Neural cell (in vitro differentiated cells): ENCODE results near the gene ACVRL1. TPM values are rescaled to one million over a fixed set of nuclear protein-coding genes. Genes with fewer than 3 reads are reported as not detected.

Experiments used
- H2AFZ ChIP-seq: fragments of 200-600, 300-800 bp; sonication (generic), shearing (Covaris generic); 2 replicates; pipeline ENCODE4 v1.6.0; 2014; ENCODE audit warnings: low read depth, mild to moderate bottlenecking, antibody characterized with exemption, low read length, moderate library complexity
- H3F3A ChIP-seq: fragments of 200-600 bp; shearing (Covaris generic); 2 replicates; pipeline ENCODE4 v1.6.1; 2016; ENCODE audit warnings: mild to moderate bottlenecking, moderate library complexity, mixed read lengths, antibody characterized with exemption, low read length; ENCODE audit not compliant: insufficient read depth, poor library complexity, severe bottlenecking
- H3K27ac ChIP-seq: fragments of 200-600, 300-800 bp; sonication (generic), shearing (Covaris generic); 2 replicates; pipeline ENCODE4 v1.5.1; 2014; ENCODE audit warnings: mild to moderate bottlenecking, low read length, moderate library complexity
- H3K27me3 ChIP-seq: fragments of 300-800, 200-600 bp; sonication (generic), shearing (Covaris generic); 2 replicates; pipeline ENCODE4 v1.6.0; 2014; ENCODE audit warnings: mild to moderate bottlenecking, low read depth, low read length, moderate library complexity; ENCODE audit not compliant: insufficient read depth
- H3K36me3 ChIP-seq: fragments of 300-800, 200-600 bp; sonication (generic), shearing (Covaris generic); 2 replicates; pipeline ENCODE4 v1.5.1; 2014; ENCODE audit warnings: mild to moderate bottlenecking, antibody characterized with exemption, low read length, moderate library complexity; ENCODE audit not compliant: insufficient read depth
- H3K4me2 ChIP-seq: fragments of 300-800, 200-600 bp; sonication (generic), shearing (Covaris generic); 2 replicates; pipeline ENCODE4 v1.6.0; 2014; ENCODE audit warnings: mild to moderate bottlenecking, low read length
- H3K4me3 ChIP-seq: fragments of 300-800, 200-600 bp; sonication (generic), shearing (Covaris generic); 2 replicates; pipeline ENCODE4 v1.5.1; 2014; ENCODE audit warnings: mild to moderate bottlenecking, low read length, moderate library complexity
- H3K79me2 ChIP-seq: fragments of 200-600 bp; shearing (Covaris generic); replicated peaks from 2 replicates; pipeline ENCODE4 v1.6.0; 2014; ENCODE audit warnings: mild to moderate bottlenecking, low read length, moderate library complexity; ENCODE audit not compliant: insufficient read depth
- H3K9ac ChIP-seq: fragments of 300-800, 200-600 bp; sonication (generic), shearing (Covaris generic); 2 replicates; pipeline ENCODE4 v1.6.1; 2016; ENCODE audit warnings: mild to moderate bottlenecking, low read length, mixed read lengths
- H3K9me2 ChIP-seq: fragments of 200-600 bp; shearing (Covaris generic); 2 replicates; pipeline ENCODE4 v1.6.1; 2016; ENCODE audit warnings: mild to moderate bottlenecking, low read length, mixed read lengths; ENCODE audit not compliant: insufficient read depth
- H3K9me3 ChIP-seq: fragments of 200-600, 300-800 bp; sonication (generic), shearing (Covaris generic); 2 replicates; pipeline ENCODE4 v1.6.1; 2016; ENCODE audit warnings: mild to moderate bottlenecking, mixed run types, low read length, moderate library complexity, mixed read lengths
- H4K20me1 ChIP-seq: fragments of 200-600 bp; shearing (Covaris generic); 2 replicates; pipeline ENCODE4 v1.6.1; 2016; ENCODE audit warnings: mild to moderate bottlenecking, mixed run types; ENCODE audit not compliant: insufficient read depth
- EP300 ChIP-seq: fragments of 450-650 bp; conservative IDR thresholded peaks from 2 replicates; pipeline ENCODE4 v1.6.1; 2014; ENCODE audit warnings: antibody characterized with exemption, mild to moderate bottlenecking, moderate library complexity; ENCODE audit not compliant: poor library complexity, severe bottlenecking
- EZH2 ChIP-seq: fragments of 200-600, 300-800 bp; shearing (Covaris generic), sonication (generic); IDR thresholded peaks from 2 replicates; pipeline ENCODE4 v1.6.1; 2014; ENCODE audit warnings: antibody characterized with exemption, low read length, borderline replicate concordance, mild to moderate bottlenecking; ENCODE audit not compliant: insufficient read depth, poor library complexity, severe bottlenecking
- MXI1 ChIP-seq: fragments of 450-650 bp; conservative IDR thresholded peaks from 2 replicates; pipeline ENCODE4 v1.6.1; 2014; ENCODE audit warnings: antibody characterized with exemption, mild to moderate bottlenecking; ENCODE audit not compliant: poor library complexity, severe bottlenecking
- POLR2AphosphoS5 ChIP-seq: IDR thresholded peaks from 2 replicates; pipeline ENCODE4 v1.6.1; 2012
- RAD21 ChIP-seq: fragments of 450-650 bp; conservative IDR thresholded peaks from 2 replicates; pipeline ENCODE4 v1.6.1; 2014; ENCODE audit warnings: antibody characterized with exemption, mild to moderate bottlenecking, moderate library complexity
- SMC3 ChIP-seq: fragments of 450-650 bp; conservative IDR thresholded peaks from 2 replicates; pipeline ENCODE4 v1.6.1; 2014; ENCODE audit warnings: antibody characterized with exemption, mild to moderate bottlenecking, moderate library complexity; ENCODE audit not compliant: poor library complexity
- TAF1 ChIP-seq: IDR thresholded peaks from 2 replicates; pipeline ENCODE4 v1.6.1; 2012; ENCODE audit warnings: low read depth
- polyA plus RNA-seq: library from polyadenylated mRNA; depleted of rRNA; stranded (reverse); fragments of >200 nt; gene quantifications from 2 replicates; pipeline ENCODE4 v1.2.3, GENCODE V29; 2014
- TF ChIP-seq, protein P1 (sequence below): fragments of 450-650 bp; IDR thresholded peaks from 2 replicates; pipeline ENCODE4 v1.5.1; 2014; ENCODE audit warnings: antibody characterized with exemption, mild to moderate bottlenecking, moderate library complexity; ENCODE audit not compliant: poor library complexity, severe bottlenecking
- TF ChIP-seq, protein P2 (sequence below): IDR thresholded peaks from 2 replicates; pipeline ENCODE4 v1.6.1; 2012; ENCODE audit warnings: borderline replicate concordance

The ACVRL1 gene
- polyA plus RNA-seq, 1 donor from 2014 or later = not detected

DNA sequence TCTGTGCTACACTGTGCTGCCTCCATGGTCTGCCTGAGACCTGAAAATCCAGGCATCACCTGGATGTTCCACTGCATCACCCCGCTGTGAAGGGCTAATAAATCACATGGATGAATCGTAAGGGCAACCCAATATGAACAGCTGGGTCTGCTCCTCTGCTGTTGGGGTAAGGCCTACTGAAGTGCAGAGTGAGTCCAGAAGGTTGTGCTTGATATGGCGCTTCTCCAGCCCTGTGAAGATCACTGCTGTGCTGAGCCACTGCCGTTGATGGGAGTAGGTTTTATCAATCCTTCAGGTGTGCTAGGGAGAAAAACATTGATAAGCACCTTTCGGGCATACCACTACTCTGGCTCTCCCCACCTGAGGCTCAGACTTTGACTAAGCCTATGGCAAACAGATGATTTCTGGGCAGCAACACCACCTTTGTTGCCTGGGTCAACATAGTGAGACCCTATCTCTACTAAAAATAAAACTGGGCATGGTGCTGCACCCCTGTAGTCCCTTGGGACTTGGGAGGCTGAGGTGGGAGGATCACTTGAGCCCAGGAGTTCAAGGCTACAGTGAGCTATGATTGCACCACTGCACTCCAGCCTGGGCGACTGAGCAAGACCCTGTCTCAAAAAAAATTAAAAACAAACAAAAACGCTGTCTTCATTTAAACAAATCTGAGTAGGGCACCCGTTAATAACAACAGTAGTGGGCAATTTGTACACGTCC lies 1.7 kb downstream of the ACVRL1 start:
- H3K36me3 ChIP-seq = no peaks in the 10 kb centered on the region
- no peak overlapping the region for H3K27ac ChIP-seq
- no peaks in the 10 kb centered on the region for H3K9me2 ChIP-seq
- no peak overlapping the region for H2AFZ ChIP-seq
- no peaks in the 10 kb centered on the region for H3K9me3 ChIP-seq
- H3K79me2 ChIP-seq = no peaks in the 10 kb centered on the region
- no peaks in the 10 kb centered on the region for H3F3A ChIP-seq
- TF ChIP-seq POLR2AphosphoS5 (no peak), MXI1 (no peak), TAF1 (no peak), EP300 (no peak), EZH2 (no peak), RAD21 (no peak), SMC3 (no peak)
- TF ChIP-seq, protein P1, sequence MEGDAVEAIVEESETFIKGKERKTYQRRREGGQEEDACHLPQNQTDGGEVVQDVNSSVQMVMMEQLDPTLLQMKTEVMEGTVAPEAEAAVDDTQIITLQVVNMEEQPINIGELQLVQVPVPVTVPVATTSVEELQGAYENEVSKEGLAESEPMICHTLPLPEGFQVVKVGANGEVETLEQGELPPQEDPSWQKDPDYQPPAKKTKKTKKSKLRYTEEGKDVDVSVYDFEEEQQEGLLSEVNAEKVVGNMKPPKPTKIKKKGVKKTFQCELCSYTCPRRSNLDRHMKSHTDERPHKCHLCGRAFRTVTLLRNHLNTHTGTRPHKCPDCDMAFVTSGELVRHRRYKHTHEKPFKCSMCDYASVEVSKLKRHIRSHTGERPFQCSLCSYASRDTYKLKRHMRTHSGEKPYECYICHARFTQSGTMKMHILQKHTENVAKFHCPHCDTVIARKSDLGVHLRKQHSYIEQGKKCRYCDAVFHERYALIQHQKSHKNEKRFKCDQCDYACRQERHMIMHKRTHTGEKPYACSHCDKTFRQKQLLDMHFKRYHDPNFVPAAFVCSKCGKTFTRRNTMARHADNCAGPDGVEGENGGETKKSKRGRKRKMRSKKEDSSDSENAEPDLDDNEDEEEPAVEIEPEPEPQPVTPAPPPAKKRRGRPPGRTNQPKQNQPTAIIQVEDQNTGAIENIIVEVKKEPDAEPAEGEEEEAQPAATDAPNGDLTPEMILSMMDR = no peak
- TF ChIP-seq, protein P2, sequence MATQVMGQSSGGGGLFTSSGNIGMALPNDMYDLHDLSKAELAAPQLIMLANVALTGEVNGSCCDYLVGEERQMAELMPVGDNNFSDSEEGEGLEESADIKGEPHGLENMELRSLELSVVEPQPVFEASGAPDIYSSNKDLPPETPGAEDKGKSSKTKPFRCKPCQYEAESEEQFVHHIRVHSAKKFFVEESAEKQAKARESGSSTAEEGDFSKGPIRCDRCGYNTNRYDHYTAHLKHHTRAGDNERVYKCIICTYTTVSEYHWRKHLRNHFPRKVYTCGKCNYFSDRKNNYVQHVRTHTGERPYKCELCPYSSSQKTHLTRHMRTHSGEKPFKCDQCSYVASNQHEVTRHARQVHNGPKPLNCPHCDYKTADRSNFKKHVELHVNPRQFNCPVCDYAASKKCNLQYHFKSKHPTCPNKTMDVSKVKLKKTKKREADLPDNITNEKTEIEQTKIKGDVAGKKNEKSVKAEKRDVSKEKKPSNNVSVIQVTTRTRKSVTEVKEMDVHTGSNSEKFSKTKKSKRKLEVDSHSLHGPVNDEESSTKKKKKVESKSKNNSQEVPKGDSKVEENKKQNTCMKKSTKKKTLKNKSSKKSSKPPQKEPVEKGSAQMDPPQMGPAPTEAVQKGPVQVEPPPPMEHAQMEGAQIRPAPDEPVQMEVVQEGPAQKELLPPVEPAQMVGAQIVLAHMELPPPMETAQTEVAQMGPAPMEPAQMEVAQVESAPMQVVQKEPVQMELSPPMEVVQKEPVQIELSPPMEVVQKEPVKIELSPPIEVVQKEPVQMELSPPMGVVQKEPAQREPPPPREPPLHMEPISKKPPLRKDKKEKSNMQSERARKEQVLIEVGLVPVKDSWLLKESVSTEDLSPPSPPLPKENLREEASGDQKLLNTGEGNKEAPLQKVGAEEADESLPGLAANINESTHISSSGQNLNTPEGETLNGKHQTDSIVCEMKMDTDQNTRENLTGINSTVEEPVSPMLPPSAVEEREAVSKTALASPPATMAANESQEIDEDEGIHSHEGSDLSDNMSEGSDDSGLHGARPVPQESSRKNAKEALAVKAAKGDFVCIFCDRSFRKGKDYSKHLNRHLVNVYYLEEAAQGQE = no peak
- H3K4me2 ChIP-seq = no peak overlapping the region
- no peak overlapping the region for H3K4me3 ChIP-seq
- no peaks in the 10 kb centered on the region for H4K20me1 ChIP-seq
- H3K9ac ChIP-seq = no peak overlapping the region
- peaks cover 5% of the 10 kb centered on the region for H3K27me3 ChIP-seq

DNA sequence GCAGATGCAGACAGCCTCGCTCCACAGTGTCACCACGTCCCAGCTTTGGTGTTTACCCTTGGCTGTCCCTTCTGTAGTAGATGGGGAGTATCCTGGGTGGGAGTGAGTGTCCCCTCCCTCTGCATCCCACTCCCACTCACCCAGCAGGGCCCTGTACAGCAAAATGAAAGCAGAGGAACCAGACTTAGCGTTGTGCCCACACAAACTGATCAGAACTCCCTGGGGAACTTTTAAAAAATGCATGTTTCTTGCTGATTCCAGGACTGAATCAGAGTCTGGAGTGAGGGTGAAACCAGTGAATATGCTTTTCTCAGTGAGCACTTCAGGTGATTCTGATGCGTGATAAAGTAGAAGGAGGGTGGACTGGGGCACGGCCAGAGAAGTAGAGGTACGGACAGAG lies 2.9 kb downstream of the ACVRL1 start:
- no peak overlapping the region for H3K9ac ChIP-seq
- no peak overlapping the region for H3K4me2 ChIP-seq
- no peaks in the 10 kb centered on the region for H3K79me2 ChIP-seq
- no peak overlapping the region for H2AFZ ChIP-seq
- no peaks in the 10 kb centered on the region for H4K20me1 ChIP-seq
- no peaks in the 10 kb centered on the region for H3F3A ChIP-seq
- H3K9me3 ChIP-seq = no peaks in the 10 kb centered on the region
- no peak for TF ChIP-seq RAD21
- peaks cover 5% of the 10 kb centered on the region for H3K27me3 ChIP-seq
- H3K27ac ChIP-seq = no peak overlapping the region
- H3K4me3 ChIP-seq = no peak overlapping the region
- H3K9me2 ChIP-seq = no peaks in the 10 kb centered on the region
- H3K36me3 ChIP-seq = no peaks in the 10 kb centered on the region
